Measurements from ENCODE around the gene FBLN7.
"Not testable (repeated sequence)": the region's sequence is repeated elsewhere in the genome, so short reads cannot be mapped to it uniquely, and the experiment has no call there.

The FBLN7 gene, protein sequence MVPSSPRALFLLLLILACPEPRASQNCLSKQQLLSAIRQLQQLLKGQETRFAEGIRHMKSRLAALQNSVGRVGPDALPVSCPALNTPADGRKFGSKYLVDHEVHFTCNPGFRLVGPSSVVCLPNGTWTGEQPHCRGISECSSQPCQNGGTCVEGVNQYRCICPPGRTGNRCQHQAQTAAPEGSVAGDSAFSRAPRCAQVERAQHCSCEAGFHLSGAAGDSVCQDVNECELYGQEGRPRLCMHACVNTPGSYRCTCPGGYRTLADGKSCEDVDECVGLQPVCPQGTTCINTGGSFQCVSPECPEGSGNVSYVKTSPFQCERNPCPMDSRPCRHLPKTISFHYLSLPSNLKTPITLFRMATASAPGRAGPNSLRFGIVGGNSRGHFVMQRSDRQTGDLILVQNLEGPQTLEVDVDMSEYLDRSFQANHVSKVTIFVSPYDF

DNA sequence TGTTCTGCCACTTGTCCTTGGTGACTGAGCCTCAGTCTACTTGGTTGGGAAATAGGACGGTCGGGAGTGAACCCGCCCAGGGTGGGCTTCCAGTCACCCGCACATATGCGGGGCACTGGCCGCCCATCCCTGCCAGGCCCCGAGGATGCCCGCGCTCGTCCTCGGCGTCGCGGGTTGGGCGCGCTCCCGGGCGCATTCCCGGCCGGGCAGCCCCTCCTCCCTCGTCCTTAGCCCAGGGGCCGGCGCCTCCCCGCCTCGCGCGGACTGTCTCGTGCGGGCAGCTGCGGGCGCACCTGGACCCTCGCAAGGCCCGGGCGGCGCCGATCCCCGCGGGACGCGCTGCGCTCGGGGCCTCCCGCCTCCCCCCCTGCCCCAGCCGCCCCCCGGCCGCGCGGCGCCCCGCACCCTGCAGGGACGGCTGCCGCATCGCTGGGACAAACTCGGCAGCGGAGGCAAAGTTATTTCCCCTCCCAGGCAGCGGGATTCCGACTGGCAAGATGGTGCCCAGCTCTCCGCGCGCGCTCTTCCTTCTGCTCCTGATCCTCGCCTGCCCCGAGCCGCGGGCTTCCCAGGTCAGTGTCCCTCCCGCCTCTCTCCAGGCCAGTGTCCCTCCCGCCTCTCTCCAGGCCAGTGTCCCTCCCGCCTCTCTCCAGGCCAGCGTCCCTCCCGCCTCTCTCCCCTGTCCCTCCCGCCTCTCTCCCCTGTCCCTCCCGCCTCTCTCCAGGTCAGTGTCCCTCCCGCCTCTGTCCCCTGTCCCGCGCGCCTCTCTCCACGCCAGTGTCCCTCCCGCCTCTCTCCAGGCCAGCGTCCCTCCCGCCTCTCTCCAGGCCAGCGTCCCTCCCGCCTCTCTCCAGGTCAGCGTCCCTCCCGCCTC is at the start of gene FBLN7:
FBLN7 (plus strand) TSS at position 227 of the 874 bp plus-strand sequence; CDS start at position 498, 271 bp downstream.
- FAIRE-seq (no peak), DNase-seq (ENCODE audit: insufficient read length, low spot score) (no peak)

DNA sequence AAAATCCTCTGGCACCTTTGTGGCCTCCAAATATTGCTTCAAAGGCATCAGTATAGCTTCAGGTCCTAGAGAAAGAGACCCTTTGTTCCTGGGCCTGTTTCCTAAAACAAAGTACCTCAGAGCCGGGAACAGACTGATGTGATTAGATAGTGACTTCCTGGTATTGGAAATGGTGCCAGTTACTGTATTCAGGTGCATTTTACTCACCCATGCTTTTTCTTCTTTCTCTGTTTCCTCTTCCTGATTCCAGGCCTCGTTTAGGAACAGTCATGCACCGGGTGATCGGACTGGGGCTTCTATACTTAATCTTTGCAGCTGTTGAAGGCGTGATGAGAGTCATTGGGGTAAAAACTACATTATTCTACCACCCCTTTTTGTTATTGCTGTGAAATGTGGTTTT is 48.8 kb upstream of the FBLN7 start:
- FAIRE-seq: no peak
- no peak for DNase-seq (ENCODE audit: insufficient read length, low spot score)

DNA sequence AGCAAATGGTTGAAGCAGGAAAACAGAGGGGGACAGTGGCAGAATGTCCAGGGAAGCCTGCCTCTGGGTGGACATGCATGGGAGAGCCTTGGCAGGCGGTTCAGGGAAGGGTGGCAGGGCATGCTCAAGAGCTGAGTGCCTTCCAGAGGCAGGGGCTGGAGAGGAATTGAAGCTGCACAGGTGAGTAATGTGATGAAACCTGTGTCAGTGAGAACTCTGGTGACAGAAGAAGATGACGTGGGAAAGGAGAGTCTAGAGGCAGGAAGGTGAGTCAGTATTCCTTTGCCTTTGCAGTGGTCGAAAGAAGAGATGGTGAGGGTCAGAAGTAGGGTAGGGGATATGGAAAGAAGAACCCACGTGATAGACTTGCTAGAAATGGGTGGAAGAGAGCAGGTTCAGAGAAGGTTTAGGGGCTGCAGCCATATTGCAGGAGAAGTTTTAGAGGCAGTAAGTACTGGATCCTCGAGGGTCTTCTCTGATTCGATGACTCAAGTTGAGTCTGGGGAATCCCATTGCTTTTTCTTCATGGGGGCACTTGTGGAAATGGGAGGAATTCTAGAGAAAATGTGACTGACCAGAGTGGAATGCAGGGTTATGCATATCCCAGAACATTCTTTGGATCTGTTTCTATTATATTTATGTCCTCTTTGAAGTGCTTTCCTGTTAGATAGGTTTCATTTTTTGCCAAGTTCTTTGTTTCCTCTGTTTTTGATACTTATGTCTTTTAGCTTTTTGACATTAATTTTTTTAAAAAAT is 45.7 kb upstream of the FBLN7 start:
- no peak for DNase-seq (ENCODE audit: insufficient read length, low spot score)
- FAIRE-seq: no peak

DNA sequence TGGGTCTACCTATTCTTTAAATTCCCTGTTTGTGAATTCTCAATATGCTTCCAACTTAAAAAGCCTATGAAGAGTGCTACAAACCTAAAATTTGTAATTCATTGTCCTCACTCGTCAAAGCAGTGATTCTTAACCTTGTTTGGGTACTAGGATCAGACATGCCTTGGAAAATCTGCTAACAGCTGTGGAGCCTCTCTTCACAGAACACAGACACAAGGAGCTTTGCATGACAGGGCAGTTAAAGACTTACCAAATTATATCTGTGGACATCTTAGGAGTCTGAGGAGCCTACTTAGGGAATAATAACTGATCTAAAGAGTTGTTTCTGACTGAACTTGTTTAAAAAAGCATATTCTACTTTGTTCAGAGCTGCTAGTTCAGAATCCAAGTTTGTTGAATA is 45.0 kb upstream of the FBLN7 start:
- FAIRE-seq (peak; percentile 4), DNase-seq (ENCODE audit: insufficient read length, low spot score) (no peak)

DNA sequence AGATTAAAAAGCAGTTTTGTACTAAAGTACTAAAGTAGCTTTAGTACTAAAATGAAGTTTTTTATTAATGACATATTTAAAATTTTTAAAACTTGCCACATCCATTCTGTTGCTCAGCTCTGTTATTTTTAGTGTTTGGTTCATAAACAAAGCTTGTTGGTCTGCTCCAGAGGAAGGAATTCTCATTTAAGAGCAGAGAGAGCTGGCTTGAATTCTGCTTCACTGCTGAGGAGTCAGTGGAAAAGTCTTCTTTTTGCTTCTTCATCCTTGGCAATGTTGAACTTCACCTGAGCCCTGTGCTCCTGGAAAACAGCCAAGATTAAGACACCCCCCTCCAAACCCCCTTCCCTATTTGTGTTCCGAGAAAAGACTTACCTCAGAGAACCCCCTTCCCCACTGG is 42.5 kb upstream of the FBLN7 start:
- DNase-seq (ENCODE audit: insufficient read length, low spot score): no peak
- no peak for FAIRE-seq

DNA sequence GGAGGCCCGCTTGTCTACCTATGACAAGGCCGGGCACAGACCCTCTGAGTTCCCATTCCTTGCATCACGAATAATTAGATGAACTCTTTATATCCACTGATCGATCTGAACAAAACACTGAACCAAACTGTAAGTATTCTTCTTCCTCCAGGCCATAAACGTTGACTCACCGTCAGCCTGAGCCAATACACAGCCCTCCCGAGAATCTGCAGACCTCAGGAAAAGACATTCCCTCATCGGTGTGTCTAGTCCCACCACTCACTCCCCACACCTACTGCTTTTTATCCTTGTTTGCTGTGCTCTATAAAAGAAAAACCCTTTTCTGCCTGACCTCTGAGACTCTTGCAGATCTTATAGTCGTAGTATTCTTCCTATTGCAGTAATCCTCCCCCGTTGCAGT is 42.1 kb upstream of the FBLN7 start:
- DNase-seq (ENCODE audit: insufficient read length, low spot score) (no peak), FAIRE-seq (no peak)

DNA sequence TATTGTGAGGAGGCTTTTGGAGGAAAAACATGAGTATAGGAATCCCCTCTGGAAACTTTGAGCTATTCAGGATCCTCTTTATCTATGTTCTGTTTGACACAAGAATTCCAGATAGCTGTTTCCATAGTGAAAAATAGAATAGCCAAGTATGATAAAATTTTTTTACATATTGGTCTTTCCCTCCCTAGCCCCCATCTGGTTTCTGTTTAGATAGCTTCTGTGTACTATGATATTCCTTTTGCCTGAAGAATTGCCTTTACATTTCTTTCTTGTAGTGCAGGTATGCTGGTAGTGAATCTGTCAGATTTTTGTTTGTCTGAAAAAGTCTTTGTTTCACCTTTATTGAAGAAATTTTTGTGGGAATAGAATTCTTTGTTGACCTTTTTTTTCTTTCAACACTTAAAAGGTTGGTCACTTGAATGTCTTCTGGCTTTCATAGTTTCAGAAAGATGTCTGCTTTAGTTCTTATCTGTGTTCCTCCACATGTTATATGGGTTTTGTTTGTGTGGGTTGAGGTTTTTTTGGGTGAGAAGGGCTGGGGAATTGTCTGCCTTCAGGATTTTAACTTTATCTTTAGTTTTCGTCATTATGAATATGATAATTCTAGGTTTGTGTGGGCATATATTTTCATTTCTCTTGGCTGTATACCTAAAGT is 29.9 kb upstream of the FBLN7 start:
- DNase-seq (ENCODE audit: insufficient read length, low spot score): no peak
- FAIRE-seq: no peak

DNA sequence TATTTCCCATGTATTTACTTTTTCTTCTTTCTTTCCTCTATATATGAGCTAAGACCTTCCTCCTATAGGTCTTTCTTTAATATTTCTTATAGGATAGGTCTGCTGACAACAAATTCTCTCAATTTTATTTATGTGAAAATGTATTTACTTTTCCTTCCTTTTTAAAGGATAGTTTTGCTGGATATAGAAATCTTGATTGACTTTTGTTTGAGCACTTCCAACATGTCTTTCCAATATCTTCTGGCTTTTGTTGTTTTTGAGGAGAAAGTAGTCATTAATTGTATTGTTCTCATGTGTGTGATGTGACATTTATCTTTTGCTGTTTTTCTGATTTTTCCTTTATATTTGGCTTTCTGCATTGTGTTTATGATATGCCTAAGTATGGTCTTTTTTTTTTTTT is 28.9 kb upstream of the FBLN7 start:
- DNase-seq (ENCODE audit: insufficient read length, low spot score) (no peak), FAIRE-seq (no peak)

DNA sequence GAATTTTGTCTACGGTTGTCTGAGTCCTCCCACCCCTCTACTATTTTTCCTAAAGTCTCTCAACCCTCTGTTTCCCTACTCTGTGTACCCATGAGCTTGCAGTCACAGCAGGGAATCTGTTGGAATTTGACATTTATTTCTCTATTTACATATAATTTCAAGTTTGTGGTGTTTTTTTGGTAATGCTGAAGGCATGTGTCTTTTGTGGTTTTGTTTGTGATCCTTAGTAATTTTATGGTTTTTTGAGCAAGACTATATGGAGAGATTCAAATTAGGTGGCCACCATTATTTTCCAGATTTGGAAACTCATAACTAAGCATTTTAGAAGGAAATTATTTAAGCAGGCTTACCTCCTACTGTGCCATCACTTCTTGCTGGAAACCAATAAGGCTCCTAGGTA is 27.2 kb upstream of the FBLN7 start:
- DNase-seq (ENCODE audit: insufficient read length, low spot score) (no peak), FAIRE-seq (no peak)

DNA sequence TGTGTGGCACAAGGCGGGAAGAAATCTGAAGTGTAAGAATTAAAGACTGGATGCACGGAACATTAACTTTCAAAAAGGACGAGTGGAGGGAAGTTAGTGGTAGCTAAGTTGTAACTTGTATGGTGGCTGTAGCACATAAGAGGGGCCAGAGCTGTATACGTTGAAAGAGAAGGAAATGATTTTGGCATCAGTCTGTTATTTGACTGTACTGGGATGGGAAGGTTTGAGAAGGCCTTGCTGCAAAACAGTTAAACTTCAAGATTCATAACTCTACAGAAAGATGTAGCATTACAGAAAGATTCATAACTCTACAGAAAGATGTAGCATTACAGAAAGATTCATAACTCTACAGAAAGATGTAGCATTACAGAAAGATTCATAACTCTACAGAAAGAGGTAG is 24.8 kb upstream of the FBLN7 start:
- FAIRE-seq; DNase-seq (ENCODE audit: insufficient read length, low spot score): not testable (repeated sequence)

DNA sequence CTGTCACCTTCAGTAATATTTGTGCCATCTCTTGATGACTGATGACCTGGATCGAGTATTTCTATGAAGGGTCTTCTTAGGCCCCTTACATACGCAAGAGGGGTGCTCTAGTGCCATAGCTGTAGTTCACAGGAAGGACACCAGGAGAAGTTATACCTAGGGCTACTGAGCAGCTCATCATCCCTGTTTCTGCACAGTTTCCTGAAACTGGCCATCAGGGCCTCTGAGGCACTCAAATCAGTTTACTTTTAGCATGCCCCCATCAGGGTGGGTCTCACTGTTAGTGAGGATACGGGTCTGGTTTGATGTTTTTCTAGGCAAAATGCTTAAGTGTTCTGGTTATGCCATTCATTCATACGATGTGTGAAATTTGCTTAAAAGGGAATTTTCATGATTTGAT is 20.0 kb upstream of the FBLN7 start:
- FAIRE-seq: no peak
- DNase-seq (ENCODE audit: insufficient read length, low spot score): no peak

DNA sequence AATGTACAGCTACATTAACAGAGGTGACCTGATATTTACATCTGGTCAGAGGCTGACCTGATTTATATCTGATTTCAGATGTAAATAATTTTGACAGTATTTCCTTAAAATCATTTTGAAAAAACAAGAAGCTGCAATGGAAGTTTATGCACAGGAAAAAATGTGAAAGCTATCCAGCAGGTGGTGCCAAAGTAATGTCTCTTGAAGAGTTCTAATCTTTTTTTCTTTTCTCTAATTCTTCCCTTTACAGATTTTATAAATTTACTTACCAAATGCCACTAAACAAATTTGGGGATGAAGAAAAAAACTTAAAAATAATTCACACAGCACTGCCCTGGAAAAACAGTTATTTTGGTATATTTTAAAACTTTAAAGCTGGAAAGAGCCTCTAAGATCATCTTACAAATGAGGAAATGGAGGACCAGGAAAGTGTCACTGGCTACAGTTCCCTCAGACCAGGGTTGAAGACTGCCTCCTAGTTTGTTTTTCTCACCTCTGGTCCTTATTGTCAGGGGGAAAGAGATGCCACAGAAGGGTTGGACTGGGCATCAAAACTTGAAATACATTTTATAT is 16.4 kb upstream of the FBLN7 start:
- DNase-seq (ENCODE audit: insufficient read length, low spot score) (no peak), FAIRE-seq (peak; percentile 84)

DNA sequence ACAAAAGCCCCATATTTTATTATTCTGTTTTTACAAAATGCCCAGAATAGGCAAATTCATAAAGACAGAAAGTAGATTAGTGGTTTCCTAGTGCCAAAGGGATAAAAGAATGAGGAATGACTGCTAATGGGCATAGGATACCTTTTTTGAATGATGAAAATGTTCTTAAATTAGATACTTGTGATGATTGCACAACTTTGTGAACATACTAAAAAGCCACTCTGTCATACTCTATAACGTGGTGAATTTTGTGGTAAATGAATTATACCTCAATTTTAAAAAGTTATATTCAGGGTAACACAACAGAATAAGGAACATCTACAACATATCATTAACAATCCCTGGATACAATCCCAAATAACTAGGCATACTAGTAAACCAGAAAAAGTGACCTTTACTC is 9.1 kb upstream of the FBLN7 start:
- DNase-seq (ENCODE audit: insufficient read length, low spot score): no peak
- FAIRE-seq: no peak

DNA sequence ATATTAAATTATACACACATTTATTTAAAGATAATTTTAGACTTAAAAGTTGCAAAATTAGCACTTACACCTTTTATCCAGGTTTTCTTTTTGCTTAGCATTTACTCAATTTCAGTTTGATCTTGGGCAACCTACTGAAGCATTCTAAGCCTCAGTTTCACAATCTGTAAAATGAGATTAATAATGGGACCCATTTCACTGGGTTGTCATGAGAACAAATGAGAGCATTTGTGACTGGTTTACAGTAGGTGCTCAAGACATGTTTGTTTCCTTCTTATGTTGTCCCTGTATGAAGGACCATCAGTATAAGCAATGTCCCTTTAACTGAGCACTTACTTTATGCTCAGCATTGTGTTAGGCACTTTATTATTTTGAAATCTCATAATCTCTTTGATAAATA is 4.8 kb upstream of the FBLN7 start:
- FAIRE-seq (no peak), DNase-seq (ENCODE audit: insufficient read length, low spot score) (no peak)

DNA sequence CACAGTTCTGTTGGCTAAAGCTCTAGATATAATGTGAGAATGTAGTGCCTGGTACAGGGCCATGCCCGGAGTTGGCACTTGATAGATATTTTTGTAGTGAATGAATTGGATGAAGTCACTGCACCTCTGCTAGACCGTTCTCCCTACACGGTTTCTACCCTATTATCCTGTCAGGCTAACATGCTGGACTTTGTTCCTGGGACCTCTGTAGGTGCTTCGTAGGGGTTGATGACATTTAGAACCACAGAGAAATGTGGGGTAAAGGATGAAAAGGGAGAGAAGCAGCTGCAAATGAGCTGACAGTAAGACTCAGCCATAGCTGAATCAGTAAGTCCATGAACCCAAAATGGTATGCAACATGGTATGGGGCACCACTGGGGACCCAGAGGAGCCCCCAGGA is 4.1 kb upstream of the FBLN7 start:
- FAIRE-seq (no peak), DNase-seq (ENCODE audit: insufficient read length, low spot score) (no peak)

DNA sequence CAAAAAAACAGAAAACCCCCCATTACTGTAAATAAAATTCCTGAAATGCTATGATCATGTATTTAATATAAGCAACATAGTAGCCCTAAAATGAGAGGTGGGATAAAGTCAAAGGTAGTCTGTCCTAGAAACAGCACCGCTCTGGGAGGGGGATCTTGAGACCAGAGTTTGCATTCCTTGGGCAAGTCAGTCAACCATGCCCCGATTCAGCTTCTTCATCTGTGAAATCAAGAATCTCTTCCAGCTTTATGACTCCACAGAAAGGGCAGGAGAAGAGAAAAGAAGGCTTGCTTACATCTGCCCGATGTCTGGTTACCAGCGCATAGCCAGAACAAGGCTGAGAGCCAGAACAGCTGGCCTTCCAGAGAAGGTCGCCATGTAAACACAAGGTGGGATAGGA is 2.1 kb upstream of the FBLN7 start:
- no peak for FAIRE-seq
- DNase-seq (ENCODE audit: insufficient read length, low spot score): no peak

DNA sequence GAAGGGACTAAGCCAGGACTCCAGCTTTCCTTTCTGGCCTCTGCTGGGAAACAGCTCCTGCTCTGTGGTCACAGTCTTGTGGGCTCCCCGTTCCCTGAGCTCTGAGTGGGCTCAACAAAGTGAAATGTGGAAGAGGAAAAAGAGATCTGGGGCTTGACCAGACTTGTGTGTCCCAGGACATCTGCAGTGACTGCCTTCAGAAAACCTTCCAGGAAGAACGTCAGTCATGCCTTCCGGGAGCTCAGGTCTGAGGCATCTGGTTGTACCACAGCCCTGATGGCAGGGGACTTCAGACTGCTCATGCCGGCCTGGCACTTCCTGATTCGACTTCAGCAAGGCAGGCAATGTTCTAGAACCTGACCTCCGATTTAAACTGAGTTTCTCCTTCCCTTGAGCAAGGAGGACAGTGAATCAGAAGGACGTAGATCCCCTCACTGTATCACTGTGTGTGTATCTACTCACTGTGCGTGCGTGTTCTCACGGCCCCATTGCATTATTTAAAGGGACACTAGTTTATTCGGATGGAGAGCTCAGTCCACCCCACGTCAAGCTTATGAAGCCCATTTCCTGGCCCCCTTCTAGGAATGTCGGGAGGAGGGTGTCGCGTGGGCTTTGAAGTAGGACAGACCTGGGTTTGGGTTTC is 548 bp upstream of the FBLN7 start:
- DNase-seq (ENCODE audit: insufficient read length, low spot score): no peak
- FAIRE-seq: no peak

DNA sequence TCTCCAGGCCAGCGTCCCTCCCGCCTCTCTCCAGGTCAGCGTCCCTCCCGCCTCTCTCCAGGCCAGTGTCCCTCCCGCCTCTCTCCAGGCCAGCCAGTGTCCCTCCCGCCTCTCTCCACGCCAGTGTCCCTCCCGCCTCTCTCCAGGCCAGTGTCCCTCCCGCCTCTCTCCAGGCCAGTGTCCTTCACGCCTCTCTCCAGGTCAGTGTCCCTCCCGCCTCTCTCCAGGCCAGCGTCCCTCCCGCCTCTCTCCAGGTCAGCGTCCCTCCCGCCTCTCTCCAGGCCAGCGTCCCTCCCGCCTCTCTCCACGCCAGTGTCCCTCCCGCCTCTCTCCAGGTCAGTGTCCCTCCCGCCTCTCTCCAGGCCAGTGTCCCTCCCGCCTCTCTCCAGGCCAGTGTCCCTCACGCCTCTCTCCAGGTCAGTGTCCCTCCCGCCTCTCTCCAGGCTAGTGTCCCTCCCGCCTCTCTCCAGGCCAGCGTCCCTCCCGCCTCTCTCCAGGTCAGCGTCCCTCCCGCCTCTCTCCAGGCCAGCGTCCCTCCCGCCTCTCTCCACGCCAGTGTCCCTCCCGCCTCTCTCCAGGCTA is 939 bp downstream of the FBLN7 start:
- not testable (repeated sequence) for FAIRE-seq; DNase-seq (ENCODE audit: insufficient read length, low spot score)

DNA sequence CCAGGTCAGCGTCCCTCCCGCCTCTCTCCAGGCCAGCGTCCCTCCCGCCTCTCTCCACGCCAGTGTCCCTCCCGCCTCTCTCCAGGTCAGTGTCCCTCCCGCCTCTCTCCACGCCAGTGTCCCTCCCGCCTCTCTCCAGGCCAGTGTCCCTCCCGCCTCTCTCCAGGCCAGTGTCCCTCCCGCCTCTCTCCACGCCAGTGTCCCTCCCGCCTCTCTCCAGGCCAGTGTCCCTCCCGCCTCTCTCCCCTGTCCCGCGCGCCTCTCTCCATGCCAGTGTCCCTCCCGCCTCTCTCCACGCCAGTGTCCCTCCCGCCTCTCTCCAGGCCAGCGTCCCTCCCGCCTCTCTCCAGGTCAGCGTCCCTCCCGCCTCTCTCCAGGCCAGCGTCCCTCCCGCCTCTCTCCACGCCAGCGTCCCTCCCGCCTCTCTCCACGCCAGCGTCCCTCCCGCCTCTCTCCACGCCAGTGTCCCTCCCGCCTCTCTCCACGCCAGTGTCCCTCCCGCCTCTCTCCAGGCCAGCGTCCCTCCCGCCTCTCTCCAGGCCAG is 1.5 kb downstream of the FBLN7 start:
- not testable (repeated sequence) for FAIRE-seq; DNase-seq (ENCODE audit: insufficient read length, low spot score)
